Measurements from ENCODE around the gene ABCC4. TPM values are rescaled to one million over a fixed set of nuclear protein-coding genes. Genes with fewer than 3 reads are reported as not detected.
"Not testable (repeated sequence)": the region's sequence is repeated elsewhere in the genome, so short reads cannot be mapped to it uniquely, and the experiment has no call there.

The ABCC4 gene
- polyA plus RNA-seq, 3 donors, result 21.2 to 22.6 (median 22.4) TPM

GRCh38 chr13:95300625-95301182, 547 bp downstream of the ABCC4 start:
- peak in 2 of 3 donors; percentile 23 to 36 for DNase-seq (ENCODE audit: low read depth in 3 of 3, low spot score in 2 of 3)

- no peak for DNase-seq (ENCODE audit: low read depth in 3 of 3, low spot score in 2 of 3)
These were observed 2.2 kb downstream of the ABCC4 start for GRCh38 chr13:95298971-95299621.

DNA sequence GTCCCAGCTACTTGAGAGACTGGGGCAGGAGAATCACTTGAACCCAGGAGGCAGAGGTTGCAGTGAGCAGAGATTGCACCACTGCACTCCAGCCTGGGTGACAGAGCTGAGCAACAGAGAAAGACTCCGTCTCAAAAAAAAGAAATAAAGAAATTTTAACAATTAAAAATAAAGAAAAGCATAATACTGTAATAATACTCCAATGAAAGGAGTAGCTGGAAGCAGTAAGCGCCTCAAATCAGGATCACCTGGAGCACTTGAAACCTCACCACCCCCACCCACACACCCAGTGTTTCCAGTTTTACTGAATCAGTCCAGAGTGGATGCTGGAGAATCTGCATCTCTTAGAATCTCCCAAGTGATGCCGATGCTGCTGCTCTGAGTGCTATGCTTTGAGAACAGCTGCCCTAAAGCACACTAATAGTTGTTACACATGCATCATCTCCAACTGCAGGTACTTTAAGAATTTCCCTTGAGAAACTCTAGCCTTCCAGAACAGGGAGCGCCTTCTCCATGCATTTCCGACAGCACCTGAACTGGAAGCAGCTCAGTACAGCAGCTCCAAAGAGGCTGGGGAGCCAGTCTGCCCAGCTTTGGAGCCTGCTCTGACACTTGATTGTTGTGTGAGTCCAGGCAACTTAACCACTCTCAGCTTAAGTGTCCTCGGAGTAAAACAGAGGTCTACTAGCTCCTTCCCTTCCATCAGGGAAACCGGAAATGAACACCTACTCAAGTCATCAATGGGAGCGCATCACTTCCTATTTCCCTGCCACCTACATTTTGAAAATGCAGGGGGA, 2.9 kb downstream of the ABCC4 start:
- DNase-seq (ENCODE audit: low read depth in 3 of 3, low spot score in 2 of 3), result no peak

DNA sequence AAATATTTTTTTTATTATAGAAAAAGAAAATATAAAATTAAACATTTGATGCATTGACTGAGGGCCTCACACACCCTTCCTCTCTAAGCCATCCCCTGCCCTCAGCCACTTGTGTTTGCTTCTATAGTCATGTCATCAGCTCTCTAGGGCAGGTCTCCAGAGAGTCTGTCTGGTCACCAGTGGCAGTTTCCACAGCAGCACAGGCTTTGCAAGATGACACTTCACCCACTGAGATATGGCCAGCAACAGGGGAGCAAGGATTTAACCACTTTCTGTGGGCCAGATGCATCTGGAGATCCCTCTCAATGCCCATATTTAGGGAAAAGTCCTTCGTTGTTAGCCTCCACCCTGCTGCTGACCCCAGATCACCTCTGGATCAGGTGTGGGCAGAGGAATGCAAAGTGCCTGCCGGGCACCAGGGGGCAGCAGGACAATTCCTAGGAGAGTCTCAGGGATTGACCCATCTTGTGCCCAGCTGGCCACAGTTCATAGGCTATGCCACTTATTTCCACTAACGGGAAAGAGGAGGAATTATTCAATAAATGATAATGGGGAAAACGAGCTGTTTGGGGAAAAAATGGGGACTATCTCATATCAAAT, 4.8 kb downstream of the ABCC4 start:
- DNase-seq (ENCODE audit: low read depth in 3 of 3, low spot score in 2 of 3), result no peak

GRCh38 chr13:95295026-95295425, 6.2 kb downstream of the ABCC4 start:
- no peak for DNase-seq (ENCODE audit: low read depth in 3 of 3, low spot score in 2 of 3)

DNA sequence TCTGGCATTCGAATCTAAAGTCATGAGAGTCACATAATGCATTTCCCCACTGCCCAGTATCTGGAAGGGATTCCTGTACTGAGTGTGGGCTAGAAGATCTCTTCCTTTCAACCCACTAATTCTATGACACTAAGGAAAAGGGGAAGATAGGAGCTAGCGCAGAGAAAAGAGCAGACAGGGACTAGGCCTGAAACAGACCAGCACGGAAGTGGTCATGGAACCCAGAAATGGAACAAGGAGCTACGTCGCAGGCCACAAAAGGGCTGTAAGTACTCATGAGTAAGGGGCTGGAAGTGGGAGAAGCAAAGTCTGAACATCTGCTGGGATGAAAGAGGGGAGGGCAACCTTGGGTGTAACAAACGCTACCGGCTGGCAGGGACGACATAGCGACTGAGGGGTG, 8.6 kb downstream of the ABCC4 start:
- no peak for DNase-seq (ENCODE audit: low read depth in 3 of 3, low spot score in 2 of 3)

- not testable (repeated sequence) for DNase-seq (ENCODE audit: low read depth in 3 of 3, low spot score in 2 of 3)
These were observed 11.3 kb downstream of the ABCC4 start for GRCh38 chr13:95289901-95290300.

- DNase-seq (ENCODE audit: low read depth in 3 of 3, low spot score in 2 of 3), result no peak
These were observed 12.2 kb downstream of the ABCC4 start for GRCh38 chr13:95289020-95289444.

- no peak for DNase-seq (ENCODE audit: low read depth in 3 of 3, low spot score in 2 of 3)
These were observed 16.8 kb downstream of the ABCC4 start for GRCh38 chr13:95284436-95284835.

- no peak for DNase-seq (ENCODE audit: low read depth in 3 of 3, low spot score in 2 of 3)
These were observed 22.2 kb downstream of the ABCC4 start for GRCh38 chr13:95279016-95279415.

GRCh38 chr13:95276037-95276505, 25.2 kb downstream of the ABCC4 start:
- DNase-seq (ENCODE audit: low read depth in 3 of 3, low spot score in 2 of 3), result no peak

DNA sequence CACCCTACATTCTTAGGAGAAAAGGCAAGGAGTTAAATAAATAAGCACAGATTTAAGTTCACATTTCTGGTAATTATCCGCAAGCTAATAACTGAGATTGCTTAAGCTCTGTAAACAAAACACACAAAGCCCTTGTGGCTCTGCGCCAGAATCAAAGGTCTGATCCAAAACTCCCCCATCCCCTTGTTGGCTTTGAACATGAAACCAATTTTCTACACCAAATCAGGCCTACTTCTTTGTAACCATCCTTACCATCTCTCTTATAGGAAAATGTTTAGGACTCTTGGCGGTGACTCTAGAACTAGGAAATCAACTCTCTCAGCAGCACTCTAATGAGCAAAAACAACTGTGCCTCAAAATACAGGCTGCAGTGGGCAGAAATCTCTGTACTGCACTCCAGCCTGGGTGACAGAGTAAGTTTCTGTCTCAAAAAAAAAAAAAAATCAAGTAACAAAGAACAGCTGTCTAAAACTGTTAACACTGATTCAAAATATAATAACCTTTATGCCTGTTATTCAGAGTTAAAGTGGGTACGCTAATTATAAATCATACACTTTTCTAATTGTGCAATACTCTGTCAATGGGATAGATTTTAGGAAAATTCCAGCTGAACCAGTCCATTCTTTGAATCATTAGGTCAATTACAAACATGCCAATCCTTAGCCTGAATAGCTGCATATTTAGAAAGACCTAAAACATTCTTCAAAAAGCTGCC, 25.8 kb downstream of the ABCC4 start:
- no peak for DNase-seq (ENCODE audit: low read depth in 3 of 3, low spot score in 2 of 3)

DNA sequence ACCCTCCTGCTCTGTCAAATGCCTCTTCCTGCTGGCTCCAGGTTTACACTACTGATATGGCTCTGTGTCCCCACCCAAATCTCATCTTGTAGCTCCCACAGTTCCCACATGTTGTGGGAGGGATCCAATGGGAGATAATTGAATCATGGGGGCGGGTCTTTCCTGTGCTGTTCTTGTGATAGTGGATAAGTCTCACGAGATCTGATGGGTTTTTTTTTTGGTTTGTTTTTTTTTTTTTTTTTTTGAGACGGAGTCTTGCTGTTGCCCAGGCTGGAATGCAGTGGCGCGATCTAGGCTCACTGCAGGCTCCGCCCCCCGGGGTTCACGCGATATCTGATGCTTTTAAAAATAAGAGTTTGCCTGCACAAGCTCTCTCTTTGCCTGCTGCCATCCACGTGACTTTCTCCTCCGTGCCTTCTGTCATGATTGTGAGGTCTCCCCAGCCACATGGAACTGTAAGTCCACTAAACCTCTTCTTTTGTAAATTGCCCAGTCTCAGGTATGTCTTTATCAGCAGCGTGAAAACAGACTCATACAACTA, 27.6 kb downstream of the ABCC4 start:
- DNase-seq (ENCODE audit: low read depth in 3 of 3, low spot score in 2 of 3), result not testable (repeated sequence)

DNA sequence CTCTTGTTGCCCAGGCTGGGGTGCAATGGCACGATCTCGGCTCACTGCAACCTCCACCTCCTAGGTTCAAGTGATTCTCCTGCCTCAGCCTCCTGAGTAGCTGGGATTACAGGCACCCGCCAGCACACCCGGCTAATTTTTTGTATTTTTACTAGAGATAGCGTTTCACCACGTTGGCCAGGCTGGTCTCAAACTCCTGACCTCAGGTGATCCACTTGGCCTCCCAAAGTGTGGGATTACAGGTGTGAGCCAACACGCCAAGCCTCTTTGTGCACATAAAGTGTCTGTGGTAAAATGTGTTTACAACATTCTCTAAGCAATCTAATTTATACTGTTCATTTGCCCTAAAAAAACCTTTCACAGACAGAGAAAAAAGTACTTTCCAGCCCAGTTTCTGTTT, 29.2 kb downstream of the ABCC4 start:
- DNase-seq (ENCODE audit: low read depth in 3 of 3, low spot score in 2 of 3), result not testable (repeated sequence)

DNA sequence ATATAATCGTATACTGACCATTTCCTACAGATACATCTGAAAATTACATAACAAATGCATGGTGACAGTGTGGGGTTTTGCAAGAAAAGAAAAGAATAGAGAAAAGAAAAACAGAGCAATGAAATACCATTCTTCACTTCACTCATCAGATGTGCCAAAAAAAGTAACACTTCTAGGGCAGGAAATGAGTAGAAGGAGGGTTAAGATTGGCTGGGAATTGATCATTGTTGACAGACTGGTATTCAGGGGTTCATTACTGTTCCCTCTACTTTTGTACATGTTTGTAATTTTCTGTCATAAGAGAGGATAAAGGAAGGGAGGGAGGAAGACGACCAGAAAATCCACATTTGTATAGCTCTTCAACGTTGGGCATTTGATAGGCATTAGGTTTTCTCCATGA, 31.5 kb downstream of the ABCC4 start:
- no peak for DNase-seq (ENCODE audit: low read depth in 3 of 3, low spot score in 2 of 3)

- not testable (repeated sequence) for DNase-seq (ENCODE audit: low read depth in 3 of 3, low spot score in 2 of 3)
These were observed 32.7 kb downstream of the ABCC4 start for GRCh38 chr13:95268343-95269065.

- DNase-seq (ENCODE audit: low read depth in 3 of 3, low spot score in 2 of 3), result no peak
These were observed 33.4 kb downstream of the ABCC4 start for GRCh38 chr13:95267662-95268342.

- DNase-seq (ENCODE audit: low read depth in 3 of 3, low spot score in 2 of 3), result no peak
These were observed 37.0 kb downstream of the ABCC4 start for GRCh38 chr13:95264225-95264624.

DNA sequence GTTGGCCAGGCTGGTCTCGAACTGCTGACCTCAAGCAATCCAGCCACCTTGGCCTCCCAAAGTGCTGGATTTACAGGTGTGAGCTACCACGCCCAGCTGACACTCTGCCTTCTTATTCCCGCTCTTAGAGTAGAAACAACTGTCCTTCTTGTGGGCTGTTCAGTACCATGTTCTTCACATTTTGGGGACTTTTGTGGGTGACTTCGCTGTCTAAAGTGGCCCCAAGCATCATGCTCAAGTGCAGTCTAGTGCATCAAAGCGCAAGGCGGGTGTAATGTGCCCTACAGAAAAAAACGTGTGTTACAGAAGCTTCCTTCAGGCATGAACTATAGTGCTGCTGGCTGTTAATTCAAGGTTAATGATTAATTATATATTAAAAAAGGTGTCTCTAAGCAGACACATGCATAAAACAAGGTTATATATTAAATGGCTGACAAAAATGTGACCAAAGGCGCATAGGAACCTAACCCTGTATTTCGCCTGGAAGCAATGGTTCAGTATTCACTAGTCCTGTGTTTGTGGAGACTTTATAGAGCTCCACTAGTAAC, 38.3 kb downstream of the ABCC4 start:
- DNase-seq (ENCODE audit: low read depth in 3 of 3, low spot score in 2 of 3), result no peak

Measured in right renal cortex interstitium (tissue), 3 donors.